Ascending aorta (tissue), 2 donors: Measurements from ENCODE around the gene FAM234A. TPM values are rescaled to one million over a fixed set of nuclear protein-coding genes. Genes with fewer than 3 reads are reported as not detected.
"Not testable (repeated sequence)": the region's sequence is repeated elsewhere in the genome, so short reads cannot be mapped to it uniquely, and the experiment has no call there.

Experiments
- DNase-seq, 2 donors: peaks; one replicate each; pipeline ENCODE4 v3.0.0-alpha.2; 2019; ENCODE audit warnings: low spot score in 2 of 2
- H3K27ac ChIP-seq, 2 donors: fragments of 200-600 bp; sonication (generic); one replicate each; pipeline ENCODE4 v1.5.1; 2016 to 2017; ENCODE audit warnings: mild to moderate bottlenecking in 1 of 2
- H3K27me3 ChIP-seq: fragments of 200-600 bp; sonication (generic); one replicate; pipeline ENCODE4 v1.5.1; 2017
- H3K36me3 ChIP-seq, 2 donors: fragments of 200-600 bp; sonication (generic); one replicate each; pipeline ENCODE4 v1.5.1; 2016
- H3K4me1 ChIP-seq, 2 donors: fragments of 200-600 bp; sonication (generic); one replicate each; pipeline ENCODE4 v1.5.1; 2016 to 2017; ENCODE audit warnings: mild to moderate bottlenecking in 1 of 2
- H3K4me3 ChIP-seq, 2 donors: fragments of 200-600 bp; sonication (generic); one replicate each; pipeline ENCODE4 v1.5.1; 2016 to 2017; ENCODE audit warnings: mild to moderate bottlenecking in 1 of 2
- H3K9me3 ChIP-seq, 2 donors: fragments of 200-600 bp; sonication (generic); one replicate each; pipeline ENCODE4 v1.5.1; 2016
- intact Hi-C: fragments of 100-400 bp; cut with DNase I; formaldehyde crosslinking; loops from one replicate; pipeline ENCODE4 v1.15.1; 2023
- total RNA-seq: library from RNA; depleted of rRNA; stranded (reverse); fragments of >200 nt; gene quantifications from one replicate; pipeline ENCODE4 v1.1.0, GENCODE V29; 2016
- TF ChIP-seq, protein P1 (sequence below), 3 experiments: fragments of 200-600 bp in 2 of 3; fragments of 450-650 bp in 1 of 3; sonication (generic) in 2 of 3; IDR thresholded peaks; one replicate each; pipeline ENCODE4 v1.5.1; 2016 to 2019; ENCODE audit warnings: antibody characterized with exemption in 3 of 3, mild to moderate bottlenecking in 1 of 3, moderate library complexity in 1 of 3

FAM234A gene
- total RNA-seq, 1 donor from 2014 or later: 67.7 TPM

DNA sequence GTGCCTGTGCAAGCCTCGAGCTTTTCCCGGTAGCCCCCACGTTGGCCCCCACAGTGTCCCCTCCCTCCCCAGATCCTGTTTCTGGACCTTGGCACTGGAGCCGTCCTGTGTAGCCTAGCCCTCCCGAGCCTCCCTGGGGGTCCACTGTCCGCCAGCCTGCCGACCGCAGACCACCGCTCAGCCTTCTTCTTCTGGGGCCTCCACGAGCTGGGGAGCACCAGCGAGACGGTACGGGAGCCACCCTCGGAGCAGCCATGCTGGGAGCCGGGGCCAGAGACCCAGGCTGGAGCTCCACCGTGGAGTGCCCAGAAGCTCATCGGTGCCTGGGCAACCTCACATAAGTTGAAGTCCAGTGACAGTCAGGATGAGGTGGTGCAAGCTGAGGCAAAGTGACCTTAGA is 29.3 kb downstream of the FAM234A start:
- H3K36me3 ChIP-seq: peaks cover 53 to 66% of the 10 kb centered on the region in 2 donors
- no peaks in the 10 kb centered on the region for H3K4me1 ChIP-seq
- intact Hi-C loops: no loop called here
- no peak for DNase-seq
- H3K27ac ChIP-seq: no peak overlapping the region
- no peak overlapping the region for H3K4me3 ChIP-seq
- H3K9me3 ChIP-seq: no peaks in the 10 kb centered on the region
- TF ChIP-seq, protein P1, sequence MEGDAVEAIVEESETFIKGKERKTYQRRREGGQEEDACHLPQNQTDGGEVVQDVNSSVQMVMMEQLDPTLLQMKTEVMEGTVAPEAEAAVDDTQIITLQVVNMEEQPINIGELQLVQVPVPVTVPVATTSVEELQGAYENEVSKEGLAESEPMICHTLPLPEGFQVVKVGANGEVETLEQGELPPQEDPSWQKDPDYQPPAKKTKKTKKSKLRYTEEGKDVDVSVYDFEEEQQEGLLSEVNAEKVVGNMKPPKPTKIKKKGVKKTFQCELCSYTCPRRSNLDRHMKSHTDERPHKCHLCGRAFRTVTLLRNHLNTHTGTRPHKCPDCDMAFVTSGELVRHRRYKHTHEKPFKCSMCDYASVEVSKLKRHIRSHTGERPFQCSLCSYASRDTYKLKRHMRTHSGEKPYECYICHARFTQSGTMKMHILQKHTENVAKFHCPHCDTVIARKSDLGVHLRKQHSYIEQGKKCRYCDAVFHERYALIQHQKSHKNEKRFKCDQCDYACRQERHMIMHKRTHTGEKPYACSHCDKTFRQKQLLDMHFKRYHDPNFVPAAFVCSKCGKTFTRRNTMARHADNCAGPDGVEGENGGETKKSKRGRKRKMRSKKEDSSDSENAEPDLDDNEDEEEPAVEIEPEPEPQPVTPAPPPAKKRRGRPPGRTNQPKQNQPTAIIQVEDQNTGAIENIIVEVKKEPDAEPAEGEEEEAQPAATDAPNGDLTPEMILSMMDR (IDR thresholded peaks at IDR 0.05): no peak
- no peaks in the 10 kb centered on the region for H3K27me3 ChIP-seq

DNA sequence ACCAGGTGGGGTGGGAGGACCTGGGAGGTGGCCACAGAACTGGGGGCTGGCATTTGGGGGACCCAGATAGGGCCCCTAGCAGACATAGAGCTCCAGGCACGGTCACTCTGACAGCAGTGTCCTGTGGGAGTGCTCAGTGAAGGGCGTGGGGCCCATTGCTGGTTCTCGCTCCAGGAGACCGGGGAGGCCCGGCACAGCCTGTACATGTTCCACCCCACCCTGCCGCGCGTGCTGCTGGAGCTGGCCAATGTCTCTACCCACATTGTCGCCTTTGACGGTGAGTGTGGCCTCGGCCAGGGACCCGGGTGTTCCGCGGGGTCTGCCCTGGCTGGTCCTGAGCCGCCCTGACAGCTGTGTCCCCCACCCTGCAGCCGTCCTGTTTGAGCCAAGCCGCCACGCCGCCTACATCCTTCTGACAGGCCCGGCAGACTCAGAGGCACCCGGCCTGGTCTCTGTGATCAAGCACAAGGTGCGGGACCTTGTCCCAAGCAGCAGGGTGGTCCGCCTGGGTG is 29.9 kb downstream of the FAM234A start:
- DNase-seq: no peak
- Histone ChIP-seq H3K4me1 (no peaks in the 10 kb centered on the region), H3K36me3 (peaks cover 48 to 60% of the 10 kb centered on the region in 2 donors), H3K4me3 (no peak overlapping the region), H3K27ac (no peak overlapping the region), H3K27me3 (no peaks in the 10 kb centered on the region), H3K9me3 (no peaks in the 10 kb centered on the region)
- intact Hi-C loops: no loop called here
- TF ChIP-seq, protein P1 (IDR thresholded peaks at IDR 0.05): no peak

DNA sequence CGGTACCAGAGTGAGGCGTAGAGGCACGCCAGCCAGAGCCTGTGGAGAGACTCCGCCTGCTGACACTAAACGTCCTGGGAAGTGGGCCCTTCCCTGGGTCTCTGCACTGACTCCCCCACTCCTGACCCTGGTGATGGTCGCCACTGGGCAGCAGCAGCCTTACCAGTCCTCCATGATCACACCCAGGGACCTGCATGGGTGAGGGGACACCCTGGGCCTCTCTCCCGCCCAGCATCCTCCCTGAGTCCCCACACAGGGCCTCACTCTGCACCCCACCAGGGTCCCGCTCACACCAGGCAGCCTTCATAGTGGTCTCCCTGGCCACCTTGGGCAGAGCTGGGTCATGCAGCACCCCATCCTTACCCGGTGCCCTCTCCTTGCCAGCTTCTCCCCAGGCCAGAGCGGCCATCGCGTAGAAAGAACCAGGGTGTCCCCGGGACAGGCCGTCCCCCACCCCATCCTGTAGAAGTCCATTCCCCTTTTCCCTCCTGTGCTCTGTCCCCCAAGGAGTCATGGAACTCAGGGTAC is 30.4 kb downstream of the FAM234A start:
- Histone ChIP-seq H3K27ac (no peak overlapping the region), H3K9me3 (no peaks in the 10 kb centered on the region), H3K36me3 (peaks cover 42 to 55% of the 10 kb centered on the region in 2 donors), H3K4me3 (no peak overlapping the region), H3K27me3 (no peaks in the 10 kb centered on the region), H3K4me1 (no peaks in the 10 kb centered on the region)
- TF ChIP-seq, protein P1 (IDR thresholded peaks at IDR 0.05): no peak
- no peak for DNase-seq
- intact Hi-C loops: no loop called here

DNA sequence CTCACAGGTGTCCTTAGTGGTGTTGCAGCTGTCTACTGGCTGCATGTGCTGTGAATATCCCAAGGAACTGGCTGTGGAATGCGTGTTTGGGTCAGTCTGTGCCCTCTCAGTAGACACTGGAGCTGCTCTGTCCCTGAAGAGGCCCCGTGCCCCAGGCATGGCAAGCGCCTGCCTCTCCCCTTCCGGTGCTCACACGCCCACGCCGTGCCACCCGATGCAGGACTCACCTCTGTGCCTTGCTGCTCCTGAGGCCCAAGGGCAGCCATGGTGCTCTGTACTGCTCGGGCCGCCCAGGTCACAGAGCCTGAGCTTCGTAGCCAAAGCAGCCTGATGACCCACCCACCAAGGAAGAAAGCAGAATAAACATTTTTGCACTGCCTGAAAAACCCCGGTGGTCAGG is 31.1 kb downstream of the FAM234A start:
- H3K4me1 ChIP-seq: no peaks in the 10 kb centered on the region
- H3K4me3 ChIP-seq: no peak overlapping the region
- DNase-seq: no peak
- no peaks in the 10 kb centered on the region for H3K9me3 ChIP-seq
- TF ChIP-seq, protein P1 (IDR thresholded peaks at IDR 0.05): no peak
- intact Hi-C loops: no loop called here
- H3K36me3 ChIP-seq: peaks cover 39 to 48% of the 10 kb centered on the region in 2 donors
- no peak overlapping the region for H3K27ac ChIP-seq
- H3K27me3 ChIP-seq: no peaks in the 10 kb centered on the region

DNA sequence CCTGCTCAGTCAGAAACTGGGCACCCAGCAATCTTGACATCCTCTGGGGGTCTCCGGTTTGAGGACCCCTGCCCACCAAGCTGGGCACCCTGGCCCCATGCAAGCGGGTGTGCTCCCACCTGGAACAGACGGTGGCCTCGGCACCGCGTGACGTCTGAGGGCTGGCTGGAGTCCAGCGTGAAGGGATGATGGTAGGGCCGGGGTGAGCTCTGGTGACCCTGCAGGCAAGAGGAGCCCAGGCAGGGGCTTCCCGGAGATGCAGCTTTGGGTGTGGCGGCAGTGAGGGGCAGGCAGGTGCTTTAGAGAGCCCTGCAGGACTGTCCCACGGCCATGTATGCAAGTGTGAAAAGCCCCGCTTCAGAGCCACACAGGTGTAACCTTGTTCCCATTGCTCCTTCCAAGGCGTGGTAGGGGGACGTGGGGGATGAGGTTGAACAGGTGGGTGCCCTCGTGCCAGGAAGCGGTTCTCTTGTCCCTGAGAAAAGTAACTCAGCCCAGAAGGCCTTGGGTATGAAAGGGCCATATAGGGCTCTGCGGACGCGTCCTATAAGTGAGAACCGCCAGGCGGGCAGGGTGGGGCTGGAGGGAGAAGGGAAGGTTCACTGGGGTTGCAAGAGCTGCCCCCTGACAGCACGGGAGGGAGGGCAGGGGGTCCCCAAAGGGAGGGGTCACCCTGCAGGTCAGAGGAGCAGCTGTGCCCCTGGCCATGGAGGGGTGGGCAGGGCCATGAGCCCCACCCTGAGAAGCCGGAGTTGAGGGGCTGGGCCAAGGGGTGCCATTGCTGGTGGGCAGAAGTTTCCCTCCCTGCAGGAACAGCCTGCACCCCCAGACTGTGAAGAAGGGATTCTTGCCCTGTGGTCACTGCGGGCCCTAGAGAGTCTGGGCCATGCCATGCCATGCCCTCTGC is 31.9 kb downstream of the FAM234A start:
- Histone ChIP-seq H3K36me3 (peaks cover 33 to 40% of the 10 kb centered on the region in 2 donors), H3K27me3 (no peaks in the 10 kb centered on the region), H3K9me3 (no peaks in the 10 kb centered on the region), H3K27ac (no peak overlapping the region), H3K4me3 (no peak overlapping the region), H3K4me1 (no peaks in the 10 kb centered on the region)
- DNase-seq: no peak
- intact Hi-C loops: no loop called here
- TF ChIP-seq, protein P1 (IDR thresholded peaks at IDR 0.05): no peak

DNA sequence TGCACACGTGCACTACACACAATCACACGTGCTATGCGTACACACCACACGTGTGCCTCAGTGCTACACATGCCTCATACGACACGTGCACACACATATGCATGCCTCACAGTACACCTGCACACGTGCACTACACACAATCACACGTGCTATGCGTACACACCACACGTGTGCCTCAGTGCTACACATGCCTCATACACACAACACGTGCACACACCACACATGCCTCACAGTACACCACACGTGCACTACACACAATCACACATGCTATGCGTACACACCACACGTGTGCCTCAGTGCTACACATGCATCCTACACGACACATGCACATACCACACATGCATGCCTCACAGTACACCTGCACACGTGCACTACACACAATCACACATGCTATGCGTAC is 32.9 kb downstream of the FAM234A start:
- H3K4me1 ChIP-seq, H3K4me3 ChIP-seq, H3K27me3 ChIP-seq, H3K9me3 ChIP-seq, intact Hi-C loops, DNase-seq, H3K27ac ChIP-seq: not testable (repeated sequence)
- H3K36me3 ChIP-seq: peaks cover 22 to 30% of the 10 kb centered on the region in 2 donors
